Epidermal melanocyte (primary cell): ENCODE measurements around the gene HCAR2.
"Not testable (repeated sequence)": the region's sequence is repeated elsewhere in the genome, so short reads cannot be mapped to it uniquely, and the experiment has no call there.

Experiments
- DNase-seq: peaks from one replicate; pipeline ENCODE4 v3.0.0; 2011; ENCODE audit warnings: low spot score; ENCODE audit not compliant: insufficient read length

HCAR2 gene

GRCh38 chr12:122716658-122717057 lies 13.5 kb upstream of the HCAR2 start, which contains the start of gene HCAR3:
HCAR3 (minus strand) TSS chr12:122716811; CDS start chr12:122716737, 74 bp downstream.
- not testable (repeated sequence) for DNase-seq

- not testable (repeated sequence) for DNase-seq
Measured at GRCh38 chr12:122715211-122715610, 12.1 kb upstream of the HCAR2 start.

DNA sequence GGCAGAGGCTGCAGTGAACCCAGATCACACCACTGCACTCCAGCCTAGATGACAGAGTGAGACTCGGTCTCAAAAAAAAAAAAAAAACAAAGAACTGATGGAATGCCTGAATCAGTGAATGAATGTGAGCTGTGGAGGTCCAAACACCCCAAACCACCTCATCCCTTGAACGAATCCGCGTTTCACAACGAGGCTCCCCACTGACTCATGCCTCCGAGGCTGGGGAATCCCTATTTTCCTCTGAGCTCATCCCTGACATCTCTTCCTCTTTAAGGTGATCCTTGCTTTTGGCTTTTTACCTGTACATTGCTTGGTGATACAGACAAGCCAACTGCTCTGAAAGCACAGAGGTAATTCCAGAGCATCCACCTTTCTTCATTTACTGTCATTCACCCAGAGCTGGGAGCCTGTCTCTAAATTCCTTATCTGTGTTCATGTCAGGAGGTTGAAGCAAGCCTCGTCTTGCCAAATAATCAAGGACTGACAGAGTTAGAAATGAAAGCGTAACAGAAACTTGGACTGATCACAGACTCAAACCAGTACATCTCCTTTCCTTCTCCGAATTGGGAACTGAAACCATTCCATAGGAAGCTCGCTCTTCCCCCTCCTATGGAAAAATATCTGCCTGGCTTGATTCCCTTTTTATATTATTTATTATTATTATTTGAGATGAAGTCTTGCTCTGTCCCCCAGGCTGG lies 10.5 kb upstream of the HCAR2 start:
- DNase-seq = not testable (repeated sequence)

- not testable (repeated sequence) for DNase-seq
Measured at GRCh38 chr12:122711266-122711665, 8.1 kb upstream of the HCAR2 start.

DNA sequence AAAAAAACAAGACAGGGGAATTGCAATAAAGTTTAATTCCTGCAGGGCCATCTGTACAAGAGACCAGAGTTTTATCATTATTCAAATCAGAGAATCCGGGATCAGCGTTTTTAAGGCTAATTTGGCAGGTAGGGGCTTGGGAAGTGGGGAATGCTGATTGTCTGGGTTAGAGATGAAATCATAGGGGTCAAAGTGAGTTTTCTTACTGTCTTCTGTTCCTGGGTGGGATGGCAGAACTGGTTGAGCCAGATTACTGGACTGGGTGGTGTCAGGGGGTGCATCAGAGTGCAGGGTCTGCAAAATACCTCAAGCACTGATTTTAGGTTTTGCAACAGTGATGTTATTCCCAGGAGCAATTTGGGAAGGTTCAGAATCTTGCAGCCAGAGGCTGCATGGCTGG lies 7.2 kb upstream of the HCAR2 start:
- not testable (repeated sequence) for DNase-seq

- DNase-seq = not testable (repeated sequence)
Measured at GRCh38 chr12:122709287-122709686, 6.1 kb upstream of the HCAR2 start.

DNA sequence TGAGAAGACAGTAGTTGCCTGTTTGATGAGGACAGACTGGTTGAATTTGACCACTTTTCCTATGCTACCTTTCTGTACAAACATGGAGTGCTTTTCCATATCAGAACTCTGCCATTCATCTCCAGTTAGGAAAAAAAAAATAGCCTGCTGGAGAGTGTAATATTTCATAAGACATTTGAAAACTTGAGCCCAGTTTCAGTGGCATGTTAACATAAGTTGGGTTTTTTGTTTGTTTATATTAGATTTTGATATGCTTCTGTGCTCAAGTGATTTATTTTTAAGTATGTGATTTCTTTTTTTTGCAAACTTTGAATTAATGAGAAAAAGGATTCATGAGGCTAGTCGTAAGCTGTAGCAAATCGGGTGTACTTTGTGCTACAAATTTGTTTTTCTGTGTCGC lies 684 bp upstream of the HCAR2 start:
- DNase-seq = not testable (repeated sequence)

GRCh38 chr12:122701481-122701880 lies 1.7 kb downstream of the HCAR2 start:
- not testable (repeated sequence) for DNase-seq

DNA sequence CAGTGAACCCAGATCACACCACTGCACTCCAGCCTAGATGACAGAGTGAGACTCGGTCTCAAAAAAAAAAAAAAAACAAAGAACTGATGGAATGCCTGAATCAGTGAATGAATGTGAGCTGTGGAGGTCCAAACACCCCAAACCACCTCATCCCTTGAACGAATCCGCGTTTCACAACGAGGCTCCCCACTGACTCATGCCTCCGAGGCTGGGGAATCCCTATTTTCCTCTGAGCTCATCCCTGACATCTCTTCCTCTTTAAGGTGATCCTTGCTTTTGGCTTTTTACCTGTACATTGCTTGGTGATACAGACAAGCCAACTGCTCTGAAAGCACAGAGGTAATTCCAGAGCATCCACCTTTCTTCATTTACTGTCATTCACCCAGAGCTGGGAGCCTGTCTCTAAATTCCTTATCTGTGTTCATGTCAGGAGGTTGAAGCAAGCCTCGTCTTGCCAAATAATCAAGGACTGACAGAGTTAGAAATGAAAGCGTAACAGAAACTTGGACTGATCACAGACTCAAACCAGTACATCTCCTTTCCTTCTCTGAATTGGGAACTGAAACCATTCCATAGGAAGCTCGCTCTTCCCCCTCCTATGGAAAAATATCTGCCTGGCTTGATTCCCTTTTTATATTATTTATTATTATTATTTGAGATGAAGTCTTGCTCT lies 3.0 kb downstream of the HCAR2 start:
- DNase-seq = not testable (repeated sequence)

DNA sequence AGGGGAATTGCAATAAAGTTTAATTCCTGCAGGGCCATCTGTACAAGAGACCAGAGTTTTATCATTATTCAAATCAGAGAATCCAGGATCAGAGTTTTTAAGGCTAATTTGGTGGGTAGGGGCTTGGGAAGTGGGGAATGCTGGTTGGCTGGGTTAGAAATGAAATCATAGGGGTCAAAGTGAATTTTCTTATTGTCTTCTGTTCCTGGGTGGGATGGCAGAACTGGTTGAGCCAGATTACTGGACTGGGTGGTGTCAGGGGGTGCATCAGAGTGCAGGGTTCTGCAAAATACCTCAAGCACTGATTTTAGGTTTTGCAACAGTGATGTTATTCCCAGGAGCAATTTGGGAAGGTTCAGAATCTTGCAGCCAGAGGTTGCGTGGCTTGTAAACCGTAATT lies 6.2 kb downstream of the HCAR2 start:
- not testable (repeated sequence) for DNase-seq

DNA sequence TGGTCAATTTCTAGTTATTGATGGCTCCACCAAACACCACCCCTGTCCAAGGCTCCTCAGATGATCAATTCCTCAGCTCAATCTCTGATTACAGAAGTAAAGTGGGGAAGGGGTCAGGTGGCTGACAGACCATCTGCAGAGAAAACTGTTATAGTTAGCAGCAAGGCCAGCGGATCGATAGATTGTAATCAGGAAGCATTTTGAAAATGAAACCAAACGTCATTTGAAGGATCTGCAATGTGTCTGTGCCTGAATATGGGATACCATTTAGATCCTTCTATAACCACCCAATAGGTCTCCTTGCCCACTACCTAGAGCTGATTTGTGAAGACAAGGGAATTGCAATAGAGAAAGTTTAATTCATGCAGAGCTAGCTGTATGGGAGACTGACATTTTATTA lies 11.6 kb downstream of the HCAR2 start:
- DNase-seq = no peak

DNA sequence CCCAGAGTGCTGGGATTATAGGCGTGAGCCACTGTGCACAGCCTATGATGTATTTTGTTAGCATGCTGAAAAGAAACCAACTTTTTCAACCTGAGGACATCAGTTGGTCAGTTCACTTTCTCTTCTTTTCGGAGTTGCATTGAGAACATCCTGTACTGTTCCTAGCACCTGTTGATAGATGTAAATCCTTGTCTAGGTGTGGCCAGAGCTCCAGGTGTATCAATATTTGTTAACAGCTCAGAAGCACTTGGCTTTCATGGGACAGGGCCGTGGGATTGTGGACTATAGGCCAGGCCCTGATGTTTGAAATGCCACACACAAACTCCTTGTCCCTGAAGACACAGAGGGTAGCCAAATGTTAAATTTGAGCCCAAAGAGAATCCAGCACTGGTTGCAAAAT lies 14.9 kb downstream of the HCAR2 start:
- no peak for DNase-seq

- DNase-seq = no peak
Measured at GRCh38 chr12:122687086-122687485, 16.1 kb downstream of the HCAR2 start.

- DNase-seq = no peak
Measured at GRCh38 chr12:122686538-122686937, 16.6 kb downstream of the HCAR2 start.

GRCh38 chr12:122684297-122684813 lies 18.8 kb downstream of the HCAR2 start:
- no peak for DNase-seq

- DNase-seq = no peak
Measured at GRCh38 chr12:122681814-122682213, 21.3 kb downstream of the HCAR2 start.

GRCh38 chr12:122680989-122681388 lies 22.2 kb downstream of the HCAR2 start:
- DNase-seq = not testable (repeated sequence)

DNA sequence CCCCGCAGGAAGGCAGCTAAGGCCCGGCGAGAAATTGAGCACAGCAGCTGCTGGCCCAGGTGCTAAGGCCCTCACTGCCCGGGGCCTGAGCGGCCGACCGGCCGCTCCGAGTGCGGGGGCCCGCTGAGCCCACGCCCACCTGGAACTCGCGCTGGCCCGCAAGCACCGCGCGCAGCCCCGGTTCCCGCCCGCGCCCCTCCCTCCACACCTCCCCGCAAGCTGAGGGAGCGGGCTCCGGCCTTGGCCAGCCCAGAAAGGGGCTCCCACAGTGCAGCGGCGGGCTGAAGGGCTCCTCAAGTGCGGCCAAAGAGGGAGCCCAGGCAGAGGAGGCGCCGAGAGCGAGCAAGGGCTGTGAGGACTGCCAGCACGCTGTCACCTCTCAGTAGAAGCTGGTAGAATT lies 26.4 kb downstream of the HCAR2 start:
- DNase-seq = not testable (repeated sequence)

DNA sequence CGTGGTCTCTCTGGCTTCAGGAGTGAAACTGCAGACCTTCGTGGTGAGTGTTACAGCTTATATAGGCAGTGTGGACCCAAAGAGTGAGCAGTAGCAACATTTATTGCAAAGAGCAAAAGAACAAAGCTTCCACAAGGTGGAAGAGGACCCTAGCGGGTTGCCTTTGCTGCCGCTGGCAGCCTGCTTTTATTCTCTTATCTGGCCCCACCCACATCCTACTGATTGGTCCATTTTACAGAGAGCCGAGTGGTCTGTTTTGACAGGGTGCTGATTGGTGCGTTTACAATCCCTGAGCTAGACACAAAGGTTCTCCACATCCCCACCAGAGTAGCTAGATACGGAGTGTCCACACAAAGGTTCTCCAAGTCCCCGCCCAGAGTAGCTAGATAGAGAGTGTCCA lies 27.1 kb downstream of the HCAR2 start:
- DNase-seq = not testable (repeated sequence)

DNA sequence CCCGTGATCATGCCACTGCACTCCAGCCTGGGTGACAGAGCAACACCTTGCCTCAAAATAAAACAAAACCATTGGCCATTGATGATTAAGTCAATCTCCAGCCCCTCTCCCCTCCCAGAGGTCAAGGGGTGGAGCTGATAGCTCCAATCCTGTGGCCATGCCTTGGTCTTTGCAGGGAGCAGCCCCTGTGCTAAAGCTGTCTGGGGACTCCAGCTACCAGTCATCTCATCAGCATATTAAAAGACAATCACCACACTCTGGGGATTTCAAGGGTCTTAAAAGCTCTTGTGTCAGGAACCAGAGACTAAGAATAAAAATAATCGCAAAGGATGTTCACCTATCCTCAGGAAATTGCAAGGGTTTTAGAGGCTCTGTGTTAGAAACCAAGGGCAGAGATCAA lies 30.6 kb downstream of the HCAR2 start:
- DNase-seq = no peak

- no peak for DNase-seq
Measured at GRCh38 chr12:122669397-122670070, 33.6 kb downstream of the HCAR2 start.

DNA sequence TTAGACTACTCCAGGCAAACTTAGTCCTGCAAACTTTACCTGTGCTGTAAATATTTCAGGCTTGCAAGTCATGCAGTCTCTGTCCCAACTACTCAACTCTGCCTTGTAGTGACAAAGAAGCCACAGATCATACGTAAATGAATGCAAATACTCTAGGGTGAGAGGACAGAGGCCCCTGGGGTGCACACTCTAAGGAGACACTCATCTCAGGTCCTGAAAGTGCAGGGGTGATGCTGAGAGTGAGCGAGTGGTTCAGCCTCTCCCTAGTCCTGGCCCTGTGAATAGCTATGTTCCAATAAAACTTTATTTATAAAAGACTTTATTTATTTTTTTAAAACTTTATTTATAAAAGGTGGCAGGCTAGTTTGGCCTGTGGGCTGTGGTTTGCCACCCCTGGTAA lies 34.9 kb downstream of the HCAR2 start:
- DNase-seq = no peak
